HS-5 (cell line): Measurements from ENCODE around the gene NAGA.
"Not testable (repeated sequence)": the region's sequence is repeated elsewhere in the genome, so short reads cannot be mapped to it uniquely, and the experiment has no call there.

Experiments
- DNase-seq: peaks from one replicate; pipeline ENCODE4 v3.0.0-alpha.2; 2012; ENCODE audit warnings: low read depth

The NAGA gene

GRCh38 chr22:42070517-42071422 lies at the start of gene NAGA:
TSS of gene NAGA (minus strand) at chr22:42070812. CDS start at chr22:42070297, 515 bp downstream.
- DNase-seq = peak; percentile 91

- DNase-seq = no peak
Measured at GRCh38 chr22:42116848-42117424, 46.3 kb upstream of the NAGA start.

GRCh38 chr22:42115420-42115830 lies 44.8 kb upstream of the NAGA start:
- not testable (repeated sequence) for DNase-seq

- DNase-seq = no peak
Measured at GRCh38 chr22:42114721-42115120, 44.1 kb upstream of the NAGA start.

GRCh38 chr22:42112793-42113192 lies 42.2 kb upstream of the NAGA start:
- DNase-seq = not testable (repeated sequence)

- no peak for DNase-seq
Measured at GRCh38 chr22:42111798-42112197, 41.2 kb upstream of the NAGA start.

GRCh38 chr22:42108848-42109247 lies 38.2 kb upstream of the NAGA start:
- DNase-seq = no peak

GRCh38 chr22:42104332-42104860 lies 33.8 kb upstream of the NAGA start:
- DNase-seq = not testable (repeated sequence)

- DNase-seq = no peak
Measured at GRCh38 chr22:42101199-42101598, 30.6 kb upstream of the NAGA start.

- no peak for DNase-seq
Measured at GRCh38 chr22:42091455-42091782, 20.8 kb upstream of the NAGA start.

- DNase-seq = peak; percentile 97
Measured at GRCh38 chr22:42090596-42091454, 20.2 kb upstream of the NAGA start, which contains the start of gene NDUFA6. TSS of gene NDUFA6 (minus strand) at chr22:42090772. CDS start at chr22:42090744, 28 bp downstream.

GRCh38 chr22:42086051-42086450 lies 15.4 kb upstream of the NAGA start:
- no peak for DNase-seq

- no peak for DNase-seq
Measured at GRCh38 chr22:42084874-42085273, 14.3 kb upstream of the NAGA start.

- no peak for DNase-seq
Measured at GRCh38 chr22:42083119-42083518, 12.5 kb upstream of the NAGA start.

- DNase-seq = no peak
Measured at GRCh38 chr22:42080287-42080686, 9.7 kb upstream of the NAGA start.

GRCh38 chr22:42079319-42080251 lies 9.0 kb upstream of the NAGA start, which contains the start of gene SMDT1:
TSS of gene SMDT1 (plus strand) at chr22:42079700. CDS start at chr22:42079769, 69 bp downstream.
- DNase-seq = peak; percentile 89

- DNase-seq = no peak
Measured at GRCh38 chr22:42078469-42079318, 8.1 kb upstream of the NAGA start.

- DNase-seq = no peak
Measured at GRCh38 chr22:42077486-42078125, 7.0 kb upstream of the NAGA start.

GRCh38 chr22:42076764-42077485 lies 6.3 kb upstream of the NAGA start:
- DNase-seq = no peak
